Psoas muscle (tissue), 8 donors: ENCODE results near the gene RASA3. TPM values are rescaled to one million over a fixed set of nuclear protein-coding genes. Genes with fewer than 3 reads are reported as not detected.

Experiments
- ATAC-seq, 4 donors: fragments of 200-7000 bp; cut with Tn5 transposase; one replicate each; pipeline ENCODE4 v1.9.1; 2020; ENCODE audit warnings: moderate library complexity in 3 of 4, mild to moderate bottlenecking in 2 of 4
- DNase-seq, 2 donors: peaks; one replicate each; pipeline ENCODE4 v3.0.0-alpha.2; 2020
- H3K27ac ChIP-seq: fragments of 200-600 bp; one replicate; pipeline ENCODE4 v1.8.0; 2022
- H3K27me3 ChIP-seq, 3 donors: fragments of 200-600 bp in 1 of 3; one replicate each; pipeline versions ENCODE4 v1.6.1 to v1.8.0; 2013 to 2022; ENCODE audit warnings: low read length in 2 of 3, mild to moderate bottlenecking in 2 of 3, moderate library complexity in 1 of 3; ENCODE audit not compliant: insufficient read depth in 3 of 3
- H3K36me3 ChIP-seq, 2 donors: fragments of 200-600 bp in 1 of 2; one replicate each; pipeline versions ENCODE4 v1.6.1 to v1.8.0; 2013 to 2022; ENCODE audit warnings: low read depth in 1 of 2, mild to moderate bottlenecking in 1 of 2, moderate library complexity in 1 of 2; ENCODE audit not compliant: insufficient read depth in 1 of 2
- H3K4me1 ChIP-seq: fragments of 200-600 bp; one replicate; pipeline ENCODE4 v1.8.0; 2022
- H3K4me3 ChIP-seq: fragments of 200-600 bp; one replicate; pipeline ENCODE4 v1.8.0; 2022; ENCODE audit warnings: mild to moderate bottlenecking
- H3K9me3 ChIP-seq: fragments of 200-600 bp; one replicate; pipeline ENCODE4 v1.8.0; 2022
- WGBS, 3 donors: extraction: QIAGEN DNeasy Blood & Tissue Kit; methylation state at CpG; one replicate each; pipeline versions ENCODE4 v1.1.6 to v1.1.7; 2013; 5-methylcytosine and 5-hydroxymethylcytosine counted together
- intact Hi-C, 2 donors: fragments of 100-400 bp; cut with DNase I; formaldehyde crosslinking; loops; one replicate each; pipeline versions ENCODE4 v1.11.0 to v1.14.2; 2022
- polyA plus RNA-seq, 3 donors: library from polyadenylated mRNA; stranded (reverse); fragments of 200-250 nt; gene quantifications; one replicate each; pipeline ENCODE4 v1.2.3, GENCODE V29; 2013
- total RNA-seq, 4 donors: library from RNA; stranded (reverse); fragmentation: NEBNext Ultra II Directional in 2 of 4; extraction: Animal tissue kit (Norgen Biotek cat#: 25700) in 2 of 4; gene quantifications; one replicate each; pipeline versions ENCODE4 v1.2.1 to v1.2.4, GENCODE V29; 2021 to 2023
- TF ChIP-seq, protein P1 (sequence below): fragments of 200-600 bp; IDR thresholded peaks from one replicate; pipeline ENCODE4 v1.8.0; 2022; ENCODE audit warnings: antibody characterized with exemption
- donor health status: healthy with polysubstance abuse.
- donor health status: DM: no; HTN: no; CAD: no; lungs with moderate emphysema.
- donor health status: Bipolar disorder and iron deficiency.
- donor health status: healthy.
- donor health status: DM: yes; HTN: yes; CAD: no.
- donor health status: DM: no; HTN: no; CAD: no.
- donor health status: DM: no; HTN: no; CAD: no.
- donor health status: DM: yes; HTN: yes; CAD: no.

The RASA3 gene
- total and polyA plus RNA-seq, 7 donors, result 4.8 to 24.4 (median 13.1) TPM

DNA sequence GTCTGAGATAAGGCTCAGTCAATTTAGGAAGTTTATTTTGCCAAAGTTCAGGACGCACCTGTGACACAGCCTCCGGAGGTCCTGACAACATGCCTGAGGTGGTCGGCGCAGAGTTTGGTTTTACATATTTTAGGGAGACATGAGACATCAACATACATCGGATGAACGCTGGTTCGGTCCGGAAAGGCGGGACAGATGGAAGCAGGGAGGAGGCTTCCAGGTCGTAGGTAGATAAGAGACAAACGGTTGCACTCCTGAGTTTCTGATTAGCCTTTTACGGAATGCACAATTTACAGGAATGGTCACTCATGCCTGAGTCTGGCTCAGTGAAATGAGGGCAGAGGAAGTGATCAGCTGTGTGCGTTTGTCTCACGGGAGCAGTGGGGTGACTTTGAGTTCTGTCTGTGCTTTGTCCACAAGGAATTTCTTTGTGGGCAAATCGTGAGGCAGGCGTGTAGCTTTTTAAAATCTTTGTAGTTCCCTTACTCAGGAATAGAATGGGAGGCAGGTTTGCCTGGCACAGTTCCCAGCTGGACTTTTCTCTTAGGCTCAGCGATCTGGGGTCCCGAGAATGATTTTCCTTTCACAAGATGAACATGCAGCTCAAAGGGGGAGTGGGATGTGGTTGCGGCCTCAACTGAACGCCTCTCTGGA lies 194.8 kb downstream of the RASA3 start:
- H3K36me3 ChIP-seq, result no peaks in the 10 kb centered on the region
- H3K4me3 ChIP-seq, result no peak overlapping the region
- intact Hi-C loops, result no loop called here
- DNase-seq (no peak), ATAC-seq (no peak)
- H3K9me3 ChIP-seq, result no peaks in the 10 kb centered on the region
- 70 to 74% (median 74%) methylated on average over 20 of the region's 20 CpGs for WGBS, 3 donors
- peaks cover 0 to 25% (median 0%) of the 10 kb centered on the region in 3 donors for H3K27me3 ChIP-seq
- H3K4me1 ChIP-seq, result no peaks in the 10 kb centered on the region
- no peak overlapping the region for H3K27ac ChIP-seq
- TF ChIP-seq, protein P1, sequence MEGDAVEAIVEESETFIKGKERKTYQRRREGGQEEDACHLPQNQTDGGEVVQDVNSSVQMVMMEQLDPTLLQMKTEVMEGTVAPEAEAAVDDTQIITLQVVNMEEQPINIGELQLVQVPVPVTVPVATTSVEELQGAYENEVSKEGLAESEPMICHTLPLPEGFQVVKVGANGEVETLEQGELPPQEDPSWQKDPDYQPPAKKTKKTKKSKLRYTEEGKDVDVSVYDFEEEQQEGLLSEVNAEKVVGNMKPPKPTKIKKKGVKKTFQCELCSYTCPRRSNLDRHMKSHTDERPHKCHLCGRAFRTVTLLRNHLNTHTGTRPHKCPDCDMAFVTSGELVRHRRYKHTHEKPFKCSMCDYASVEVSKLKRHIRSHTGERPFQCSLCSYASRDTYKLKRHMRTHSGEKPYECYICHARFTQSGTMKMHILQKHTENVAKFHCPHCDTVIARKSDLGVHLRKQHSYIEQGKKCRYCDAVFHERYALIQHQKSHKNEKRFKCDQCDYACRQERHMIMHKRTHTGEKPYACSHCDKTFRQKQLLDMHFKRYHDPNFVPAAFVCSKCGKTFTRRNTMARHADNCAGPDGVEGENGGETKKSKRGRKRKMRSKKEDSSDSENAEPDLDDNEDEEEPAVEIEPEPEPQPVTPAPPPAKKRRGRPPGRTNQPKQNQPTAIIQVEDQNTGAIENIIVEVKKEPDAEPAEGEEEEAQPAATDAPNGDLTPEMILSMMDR, result no peak

- no peaks in the 10 kb centered on the region for H3K36me3 ChIP-seq
- intact Hi-C loops, result no loop called here
- H3K27ac ChIP-seq, result no peak overlapping the region
- 79 to 87% (median 87%) methylated on average over 12 of the region's 12 CpGs for WGBS, 3 donors
- DNase-seq, result no peak
- ATAC-seq, result no peak
- TF ChIP-seq, protein P1, result no peak
- peaks cover 0 to 25% (median 0%) of the 10 kb centered on the region in 3 donors for H3K27me3 ChIP-seq
- H3K4me1 ChIP-seq, result no peaks in the 10 kb centered on the region
- no peak overlapping the region for H3K4me3 ChIP-seq
- no peaks in the 10 kb centered on the region for H3K9me3 ChIP-seq
Observed at GRCh38 chr13:113937073-113937472, 195.3 kb downstream of the RASA3 start.

DNA sequence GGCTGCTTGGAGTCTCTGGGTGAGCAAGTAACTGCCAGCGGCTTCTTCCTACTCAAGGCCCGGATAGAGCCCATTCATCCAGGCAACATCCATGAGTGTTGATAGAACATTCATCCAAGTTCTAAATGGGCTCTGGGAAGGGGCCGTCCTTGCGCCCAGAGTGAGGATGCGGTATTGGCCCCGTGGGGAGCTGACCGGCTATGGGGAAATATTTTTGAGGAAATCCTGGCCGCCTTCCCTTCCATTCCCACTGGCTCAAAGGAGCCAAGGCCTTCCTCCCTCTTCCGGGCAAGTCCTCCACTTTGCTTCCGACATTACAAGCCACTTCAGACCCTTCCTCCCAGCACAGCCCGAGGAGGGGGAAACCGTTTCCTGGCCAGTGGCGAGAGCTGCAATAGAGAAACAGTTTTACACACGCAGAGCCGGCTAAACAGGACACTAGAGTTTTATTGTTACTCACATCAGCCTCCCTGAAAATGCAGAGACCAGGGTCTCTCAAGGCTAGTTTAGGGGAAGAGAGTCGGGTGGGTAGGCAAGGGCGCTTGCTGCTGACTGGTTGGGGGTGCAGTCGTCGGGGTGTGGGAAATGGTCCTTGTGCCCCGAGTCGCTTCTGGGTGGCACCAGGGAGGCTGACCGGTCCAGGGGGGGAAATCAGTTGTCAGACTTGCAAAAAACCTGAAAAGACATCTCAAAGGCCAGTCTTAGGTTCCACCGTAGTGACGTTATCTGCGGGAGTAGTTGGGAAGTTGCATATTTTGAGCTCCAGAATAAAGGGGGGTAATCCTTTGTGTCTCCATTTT lies 196.1 kb downstream of the RASA3 start:
- TF ChIP-seq, protein P1, result no peak
- DNase-seq (no peak), ATAC-seq (no peak)
- peaks cover 0 to 21% (median 0%) of the 10 kb centered on the region in 3 donors for H3K27me3 ChIP-seq
- intact Hi-C loops, result no loop called here
- H3K36me3 ChIP-seq, result no peaks in the 10 kb centered on the region
- no peaks in the 10 kb centered on the region for H3K4me1 ChIP-seq
- 76 to 84% (median 81%) methylated on average over 25 of the region's 25 CpGs for WGBS, 3 donors
- H3K27ac ChIP-seq, result no peak overlapping the region
- H3K4me3 ChIP-seq, result no peak overlapping the region
- H3K9me3 ChIP-seq, result no peaks in the 10 kb centered on the region

- ATAC-seq (no peak), DNase-seq (peak in 1 of 2 donors; percentile 37)
- H3K4me1 ChIP-seq, result peaks cover 4% of the 10 kb centered on the region
Observed at GRCh38 chr13:113935001-113935844, 197.2 kb downstream of the RASA3 start.

More at GRCh38 chr13:113935001-113935844, 197.2 kb downstream of the RASA3 start:
- H3K27me3 ChIP-seq, result peaks cover 0 to 21% (median 0%) of the 10 kb centered on the region in 3 donors
- TF ChIP-seq, protein P1, result no peak
- no peaks in the 10 kb centered on the region for H3K36me3 ChIP-seq
- intact Hi-C loops, result no loop called here
- H3K9me3 ChIP-seq, result no peaks in the 10 kb centered on the region
- 57 to 64% (median 61%) methylated on average over 21 of the region's 21 CpGs for WGBS, 3 donors
- no peak overlapping the region for H3K27ac ChIP-seq
- H3K4me3 ChIP-seq, result no peak overlapping the region
